Nephron (organoid): ENCODE measurements around the gene SLC43A2.

Experiments
- H3K27ac Mint-ChIP-seq, 3 experiments: 2 replicates each; pipeline ENCODE4 v1.8.0; 2020; ENCODE audit warnings: mixed read lengths in 3 of 3, mild to moderate bottlenecking in 2 of 3, moderate library complexity in 1 of 3
- H3K27me3 Mint-ChIP-seq: 2 replicates; pipeline ENCODE4 v1.8.0; 2021; ENCODE audit warnings: low read depth, mild to moderate bottlenecking, moderate library complexity, mixed read lengths
- H3K36me3 Mint-ChIP-seq: 2 replicates; pipeline ENCODE4 v1.8.0; 2020; ENCODE audit warnings: low read depth, mixed read lengths
- H3K4me1 Mint-ChIP-seq: 2 replicates; pipeline ENCODE4 v1.8.0; 2020; ENCODE audit warnings: mixed read lengths
- H3K4me3 Mint-ChIP-seq, 3 experiments: 2 replicates each; pipeline ENCODE4 v1.8.0; 2020; ENCODE audit warnings: mild to moderate bottlenecking in 3 of 3, mixed read lengths in 3 of 3, moderate library complexity in 2 of 3
- H3K9me3 Mint-ChIP-seq: 2 replicates; pipeline ENCODE4 v1.8.0; 2020; ENCODE audit warnings: mixed read lengths
- CTCF ChIP-seq, 3 experiments: fragments of 200-600 bp; sonication (generic); IDR thresholded peaks; one replicate each; pipeline ENCODE4 v1.5.0; 2021; ENCODE audit warnings: antibody characterized with exemption in 3 of 3; ENCODE audit not compliant: unreplicated experiment in 3 of 3

Gene SLC43A2

GRCh38 chr17:1630662-1631061 lies 2.0 kb upstream of the SLC43A2 start:
- no peak for TF ChIP-seq CTCF (IDR thresholded peaks at IDR 0.05; ENCODE audit: unreplicated experiment in 3 of 3)
- no peaks in the 10 kb centered on the region for H3K9me3 Mint-ChIP-seq
- H3K36me3 Mint-ChIP-seq: no peaks in the 10 kb centered on the region
- H3K4me1 Mint-ChIP-seq: peaks cover 20% of the 10 kb centered on the region
- peaks cover 58% of the 10 kb centered on the region for H3K27me3 Mint-ChIP-seq
- H3K27ac Mint-ChIP-seq: peak overlapping the region in 2 of 3 experiments; percentile 15 to 18
- peak overlapping the region; percentile 81 to 89 (median 87) for H3K4me3 Mint-ChIP-seq

GRCh38 chr17:1629504-1630310 lies 1.1 kb upstream of the SLC43A2 start:
- H3K27ac Mint-ChIP-seq: peak overlapping the region; percentile 18 to 68 (median 34)
- H3K4me1 Mint-ChIP-seq: peaks cover 21% of the 10 kb centered on the region
- H3K36me3 Mint-ChIP-seq: no peaks in the 10 kb centered on the region
- peak overlapping the region; percentile 81 to 89 (median 87) for H3K4me3 Mint-ChIP-seq
- no peaks in the 10 kb centered on the region for H3K9me3 Mint-ChIP-seq
- peaks cover 63% of the 10 kb centered on the region for H3K27me3 Mint-ChIP-seq
- TF ChIP-seq CTCF (IDR thresholded peaks at IDR 0.05; ENCODE audit: unreplicated experiment in 3 of 3): peak in 2 of 3 experiments; percentile 18 to 37

- peaks cover 64% of the 10 kb centered on the region for H3K27me3 Mint-ChIP-seq
- no peaks in the 10 kb centered on the region for H3K9me3 Mint-ChIP-seq
- H3K4me3 Mint-ChIP-seq: peak overlapping the region; percentile 88 to 93 (median 89)
- no peaks in the 10 kb centered on the region for H3K36me3 Mint-ChIP-seq
- TF ChIP-seq CTCF (IDR thresholded peaks at IDR 0.05; ENCODE audit: unreplicated experiment in 3 of 3): peak in 1 of 3 experiments; percentile 12
- peaks cover 21% of the 10 kb centered on the region for H3K4me1 Mint-ChIP-seq
- peak overlapping the region; percentile 30 to 87 (median 86) for H3K27ac Mint-ChIP-seq
Measured at GRCh38 chr17:1628856-1629503, 346 bp upstream of the SLC43A2 start.

- peaks cover 21% of the 10 kb centered on the region for H3K4me1 Mint-ChIP-seq
- no peak overlapping the region for H3K27ac Mint-ChIP-seq
- H3K36me3 Mint-ChIP-seq: no peaks in the 10 kb centered on the region
- H3K27me3 Mint-ChIP-seq: peaks cover 64% of the 10 kb centered on the region
- H3K4me3 Mint-ChIP-seq: peak overlapping the region; percentile 67 to 79 (median 79)
- H3K9me3 Mint-ChIP-seq: no peaks in the 10 kb centered on the region
- TF ChIP-seq CTCF (IDR thresholded peaks at IDR 0.05; ENCODE audit: unreplicated experiment in 3 of 3): no peak
Measured at GRCh38 chr17:1627182-1627981, 1.3 kb downstream of the SLC43A2 start.

- TF ChIP-seq CTCF (IDR thresholded peaks at IDR 0.05; ENCODE audit: unreplicated experiment in 3 of 3): no peak
- peaks cover 21% of the 10 kb centered on the region for H3K4me1 Mint-ChIP-seq
- peak overlapping the region; percentile 67 to 79 (median 79) for H3K4me3 Mint-ChIP-seq
- no peaks in the 10 kb centered on the region for H3K9me3 Mint-ChIP-seq
- H3K27me3 Mint-ChIP-seq: peaks cover 54% of the 10 kb centered on the region
- H3K36me3 Mint-ChIP-seq: no peaks in the 10 kb centered on the region
- H3K27ac Mint-ChIP-seq: peak overlapping the region in 2 of 3 experiments; percentile 17 to 41
Measured at GRCh38 chr17:1626333-1626732, 2.3 kb downstream of the SLC43A2 start.
